HEK293 (cell line): ENCODE data around the gene MOGAT2.

Experiments
- ZNF514 ChIP-seq: fragments of 450-650 bp; formaldehyde crosslinking; IDR thresholded peaks from 2 replicates; pipeline ENCODE4 v1.5.1; 2016; ENCODE audit warnings: missing biosample characterization, missing genetic modification characterization
- TF ChIP-seq, protein P1 (sequence below): fragments of 450-650 bp; formaldehyde crosslinking; IDR thresholded peaks from 2 replicates; pipeline ENCODE4 v1.5.1; 2016; ENCODE audit warnings: missing biosample characterization, missing genetic modification characterization

DNA sequence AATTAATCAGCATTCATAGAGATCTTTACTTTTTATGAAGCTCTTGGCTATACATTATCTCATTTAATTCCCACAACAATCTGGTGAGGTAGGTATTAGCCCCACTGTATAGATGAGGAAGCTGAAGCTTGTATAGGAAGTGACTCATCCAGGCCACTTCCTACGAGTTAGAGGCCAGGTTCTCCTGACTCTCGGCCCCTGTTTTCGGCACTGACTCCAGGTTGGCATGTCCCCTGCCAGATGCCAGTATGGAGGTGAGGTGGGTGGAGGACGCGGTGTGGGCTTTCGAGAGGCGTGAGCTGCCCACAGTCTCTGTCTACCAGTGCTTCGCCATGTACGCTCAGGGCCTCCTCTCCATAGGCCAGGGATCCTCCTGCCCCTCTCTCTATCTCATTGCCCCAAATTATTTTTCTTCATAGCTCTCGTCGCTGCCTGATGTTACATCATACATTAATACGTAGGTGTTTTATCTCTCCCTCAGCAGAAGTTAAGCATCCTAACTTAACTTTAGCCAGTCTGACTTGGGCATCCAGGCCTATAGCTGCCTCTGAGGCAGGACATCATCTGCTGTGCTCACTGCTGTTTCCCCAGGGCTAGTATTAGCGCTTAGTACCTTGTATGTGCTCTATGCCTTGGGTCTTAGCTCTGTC lies 59.9 kb downstream of the MOGAT2 start:
- no peak for TF ChIP-seq ZNF514 (tag by site-specific recombination)
- TF ChIP-seq, protein P1, sequence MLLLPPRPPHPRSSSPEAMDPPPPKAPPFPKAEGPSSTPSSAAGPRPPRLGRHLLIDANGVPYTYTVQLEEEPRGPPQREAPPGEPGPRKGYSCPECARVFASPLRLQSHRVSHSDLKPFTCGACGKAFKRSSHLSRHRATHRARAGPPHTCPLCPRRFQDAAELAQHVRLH (tag by site-specific recombination), result no peak
